Calu3 (cell line): ENCODE data around the gene PNPLA3. TPM values are rescaled to one million over a fixed set of nuclear protein-coding genes. Genes with fewer than 3 reads are reported as not detected.
A peak's percentile ranks its signal among the peaks of the same experiment; 100 is the strongest.

Source experiments
- BruUV-seq: library from RNA; stranded (reverse); fragments of 400-500 nt; replicated peaks from 2 replicates; lab custom pipeline; 2021; lab: Mats Ljungman, UMichigan
- CTCF ChIA-PET: fragments of 300-600 bp; sonication (Branson Sonifier 250); formaldehyde crosslinking; loops from one replicate; lab custom pipeline; 2022; ENCODE audit warnings: antibody characterized with exemption; lab: Charles Lee
- DNase-seq: peaks from one replicate; pipeline ENCODE4 v3.0.0; 2022
- H3K27ac Mint-ChIP-seq: one replicate; pipeline ENCODE4 v1.8.0; 2022; ENCODE audit warnings: mixed read lengths; ENCODE audit not compliant: unreplicated experiment
- H3K27me3 Mint-ChIP-seq: one replicate; pipeline ENCODE4 v1.8.0; 2022; ENCODE audit warnings: mixed read lengths; ENCODE audit not compliant: unreplicated experiment
- H3K36me3 Mint-ChIP-seq: one replicate; pipeline ENCODE4 v1.8.0; 2022; ENCODE audit warnings: mild to moderate bottlenecking, moderate library complexity, mixed read lengths; ENCODE audit not compliant: insufficient read depth, unreplicated experiment
- H3K4me1 Mint-ChIP-seq: one replicate; pipeline ENCODE4 v1.8.0; 2022; ENCODE audit warnings: mild to moderate bottlenecking, low read depth, mixed read lengths; ENCODE audit not compliant: unreplicated experiment
- H3K4me3 Mint-ChIP-seq: one replicate; pipeline ENCODE4 v1.8.0; 2022; ENCODE audit warnings: mild to moderate bottlenecking, low read depth, moderate library complexity, mixed read lengths; ENCODE audit not compliant: unreplicated experiment
- H3K9me3 Mint-ChIP-seq: one replicate; pipeline ENCODE4 v1.8.0; 2022; ENCODE audit warnings: low read depth, mixed read lengths; ENCODE audit not compliant: unreplicated experiment
- CTCF ChIP-seq: fragments of 200-600 bp; IDR thresholded peaks from one replicate; pipeline ENCODE4 v1.8.0; 2022; ENCODE audit warnings: antibody characterized with exemption; ENCODE audit not compliant: unreplicated experiment
- intact Hi-C: fragments of 100-400 bp; cut with micrococcal nuclease; formaldehyde crosslinking; loops from one replicate; pipeline ENCODE4 v1.10.0; 2022; ENCODE audit not compliant: unreplicated experiment
- total RNA-seq: library from RNA; stranded (reverse); gene quantifications from 2 replicates; pipeline ENCODE4 v1.2.3, GENCODE V29; 2022

Gene PNPLA3
- total RNA-seq, 1 experiment from 2014 or later, result 9.5 TPM

GRCh38 chr22:43951391-43951790, 27.8 kb downstream of the PNPLA3 start:
- H3K4me1 Mint-ChIP-seq, result peaks cover 15% of the 10 kb centered on the region
- DNase-seq, result no peak
- CTCF ChIA-PET, result no interaction called here
- no peak overlapping the region for H3K4me3 Mint-ChIP-seq
- H3K27ac Mint-ChIP-seq, result no peak overlapping the region
- no peaks in the 10 kb centered on the region for H3K27me3 Mint-ChIP-seq
- H3K9me3 Mint-ChIP-seq, result no peaks in the 10 kb centered on the region
- peaks cover 39% of the 10 kb centered on the region for H3K36me3 Mint-ChIP-seq
- BruUV-seq, result no TSS peak
- no peak for TF ChIP-seq CTCF
- intact Hi-C loops, result no loop called here

- intact Hi-C loops, result no loop called here
- H3K36me3 Mint-ChIP-seq, result peaks cover 42% of the 10 kb centered on the region
- no peak for TF ChIP-seq CTCF
- H3K9me3 Mint-ChIP-seq, result no peaks in the 10 kb centered on the region
- H3K27ac Mint-ChIP-seq, result no peak overlapping the region
- H3K4me3 Mint-ChIP-seq, result no peak overlapping the region
- CTCF ChIA-PET, result no interaction called here
- BruUV-seq, result no TSS peak
- no peak for DNase-seq
- H3K4me1 Mint-ChIP-seq, result peaks cover 20% of the 10 kb centered on the region
- no peaks in the 10 kb centered on the region for H3K27me3 Mint-ChIP-seq
Observed at GRCh38 chr22:43951966-43952365, 28.4 kb downstream of the PNPLA3 start.

- no peaks in the 10 kb centered on the region for H3K27me3 Mint-ChIP-seq
- intact Hi-C loops, result no loop called here
- peaks cover 28% of the 10 kb centered on the region for H3K4me1 Mint-ChIP-seq
- TF ChIP-seq CTCF, result no peak
- peaks cover 42% of the 10 kb centered on the region for H3K36me3 Mint-ChIP-seq
- peak overlapping the region; percentile 85 for H3K4me3 Mint-ChIP-seq
- BruUV-seq, result no TSS peak
- H3K27ac Mint-ChIP-seq, result peak overlapping the region; percentile 66
- DNase-seq, result no peak
- CTCF ChIA-PET, result interaction anchor here (1.3 to 1.5 kb wide), 2 partner anchors 8 to 71 kb away, joined by 5 read pairs; no protein-coding TSS in a partner anchor
- H3K9me3 Mint-ChIP-seq, result no peaks in the 10 kb centered on the region
Observed at GRCh38 chr22:43953988-43954785, 30.6 kb downstream of the PNPLA3 start.

- Mint-ChIP-seq H3K9me3 (no peaks in the 10 kb centered on the region), H3K4me3 (peak within 1 kb of the TSS; percentile 85), H3K27me3 (no peaks in the 10 kb centered on the region), H3K4me1 (peaks cover 28% of the 10 kb centered on the region), H3K27ac (peak within 1 kb of the TSS; percentile 66), H3K36me3 (peaks cover 42% of the 10 kb centered on the region)
- peak; percentile 90 for DNase-seq
- no TSS peak for BruUV-seq
- CTCF ChIA-PET, result interaction anchor here (0.7 to 1.5 kb wide), 3 partner anchors 9 to 72 kb away, joined by 5 to 7 read pairs (median 5); no protein-coding TSS in a partner anchor
- no peak for TF ChIP-seq CTCF
- intact Hi-C loops, result no loop called here
Observed at GRCh38 chr22:43955040-43955882, 31.7 kb downstream of the PNPLA3 start, which contains the start of gene SAMM50. SAMM50 (plus strand) TSS chr22:43955442; CDS start chr22:43955578, 136 bp downstream.
